T follicular helper cell (primary cell): ENCODE measurements around the gene RNF157.

Experiments used
- DNase-seq: peaks from one replicate; pipeline ENCODE4 v3.0.0-alpha.2; 2020; ENCODE audit warnings: low read depth

The RNF157 gene

DNA sequence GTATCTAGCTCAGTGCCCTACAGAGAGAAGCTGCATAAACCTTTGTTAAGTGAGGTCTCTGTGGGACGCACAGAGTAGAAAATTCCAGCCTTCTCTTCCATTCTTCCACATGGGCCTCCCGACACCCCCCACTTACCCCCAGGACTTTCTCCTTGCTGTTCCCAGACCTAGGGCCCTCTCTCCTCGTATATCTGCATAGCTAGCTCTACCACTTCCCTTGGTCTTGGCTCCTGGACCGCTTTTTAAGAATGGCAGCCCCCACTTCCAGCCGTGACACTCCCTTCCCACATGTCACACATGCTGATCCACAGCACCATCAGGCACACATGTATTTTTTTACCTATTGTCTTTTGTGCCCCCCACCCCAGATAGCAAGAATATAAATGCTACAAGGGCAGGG, 82.5 kb downstream of the RNF157 start:
- no peak for DNase-seq

DNA sequence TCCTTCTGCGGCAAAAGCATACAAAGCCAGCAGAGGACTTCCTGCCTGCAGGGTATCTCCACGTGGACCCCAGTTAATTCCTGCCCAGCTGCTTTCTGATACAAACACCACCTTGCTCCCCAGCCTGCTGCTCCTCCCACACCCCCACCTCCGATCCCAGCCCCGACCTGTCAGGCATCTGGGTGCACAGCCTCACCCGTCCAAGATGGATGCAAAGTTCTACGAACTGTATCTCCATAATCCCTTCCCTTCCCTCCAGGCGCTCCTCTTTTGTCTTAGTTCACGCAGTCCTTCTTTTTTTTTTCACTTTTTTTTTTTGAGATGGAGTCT, 83.7 kb downstream of the RNF157 start:
- no peak for DNase-seq

DNA sequence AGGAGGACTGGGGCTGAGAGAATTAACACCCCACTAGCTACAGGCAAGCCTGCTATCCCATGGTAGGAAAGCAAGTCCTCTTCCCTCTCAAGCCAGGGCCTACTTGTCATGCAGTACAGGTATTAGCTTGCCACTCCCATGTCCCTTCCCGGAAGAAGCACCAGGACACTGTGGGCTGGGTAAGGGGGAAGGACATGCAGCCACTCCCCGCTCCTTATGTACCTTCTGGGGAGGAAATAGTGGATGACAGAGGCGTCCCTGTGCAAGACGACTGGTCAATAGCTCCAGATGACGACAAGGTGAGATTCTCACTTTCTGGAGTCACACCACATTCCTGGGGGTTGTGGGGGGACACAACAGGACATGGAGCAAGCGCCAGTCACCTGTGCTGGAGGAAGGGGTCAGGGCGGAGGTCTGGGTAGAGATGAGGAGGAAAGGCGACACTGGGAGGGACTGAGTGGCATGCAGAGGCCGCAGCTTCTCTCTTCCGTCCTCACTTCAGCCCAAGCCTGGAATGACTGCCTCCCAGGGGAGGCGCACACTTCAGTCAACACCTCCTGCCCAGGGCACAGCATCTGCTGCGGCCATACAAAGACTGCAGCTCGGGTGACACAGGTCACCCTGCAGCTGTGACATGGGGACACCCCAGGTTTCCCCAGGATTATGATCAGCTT, 84.2 kb downstream of the RNF157 start:
- DNase-seq: no peak

GRCh38 chr17:76154936-76155845, 85.1 kb downstream of the RNF157 start:
- no peak for DNase-seq

GRCh38 chr17:76154292-76154691, 86.0 kb downstream of the RNF157 start:
- no peak for DNase-seq

- DNase-seq: no peak
These were observed 86.7 kb downstream of the RNF157 start for GRCh38 chr17:76153640-76154039.

DNA sequence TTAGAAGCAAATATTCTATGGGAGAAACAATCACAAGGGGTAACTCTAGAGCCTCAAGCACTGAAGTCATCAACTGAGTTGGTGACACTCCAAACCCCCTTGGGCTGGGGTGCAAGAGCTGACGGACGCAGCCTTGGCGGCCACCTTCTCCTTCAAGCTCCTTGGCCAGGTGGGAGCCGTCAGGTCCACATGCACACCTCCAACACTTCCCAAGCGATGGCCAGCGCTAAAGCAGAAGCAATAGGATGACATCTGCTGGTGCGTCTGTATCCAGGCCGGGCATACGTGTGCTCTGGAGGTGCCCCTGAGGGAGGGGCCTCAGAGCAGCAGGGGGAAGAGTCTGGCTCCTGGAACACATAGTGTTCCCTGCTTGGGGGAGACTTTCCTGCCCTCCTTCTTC, 87.1 kb downstream of the RNF157 start:
- DNase-seq: no peak

GRCh38 chr17:76152591-76152990, 87.7 kb downstream of the RNF157 start:
- no peak for DNase-seq

- DNase-seq: peak; percentile 29
These were observed 88.3 kb downstream of the RNF157 start for GRCh38 chr17:76151896-76152454.

- DNase-seq: no peak
These were observed 89.3 kb downstream of the RNF157 start for GRCh38 chr17:76150712-76151622.

GRCh38 chr17:76149214-76149613, 91.1 kb downstream of the RNF157 start:
- DNase-seq: no peak

- no peak for DNase-seq
These were observed 92.3 kb downstream of the RNF157 start for GRCh38 chr17:76148015-76148326.

DNA sequence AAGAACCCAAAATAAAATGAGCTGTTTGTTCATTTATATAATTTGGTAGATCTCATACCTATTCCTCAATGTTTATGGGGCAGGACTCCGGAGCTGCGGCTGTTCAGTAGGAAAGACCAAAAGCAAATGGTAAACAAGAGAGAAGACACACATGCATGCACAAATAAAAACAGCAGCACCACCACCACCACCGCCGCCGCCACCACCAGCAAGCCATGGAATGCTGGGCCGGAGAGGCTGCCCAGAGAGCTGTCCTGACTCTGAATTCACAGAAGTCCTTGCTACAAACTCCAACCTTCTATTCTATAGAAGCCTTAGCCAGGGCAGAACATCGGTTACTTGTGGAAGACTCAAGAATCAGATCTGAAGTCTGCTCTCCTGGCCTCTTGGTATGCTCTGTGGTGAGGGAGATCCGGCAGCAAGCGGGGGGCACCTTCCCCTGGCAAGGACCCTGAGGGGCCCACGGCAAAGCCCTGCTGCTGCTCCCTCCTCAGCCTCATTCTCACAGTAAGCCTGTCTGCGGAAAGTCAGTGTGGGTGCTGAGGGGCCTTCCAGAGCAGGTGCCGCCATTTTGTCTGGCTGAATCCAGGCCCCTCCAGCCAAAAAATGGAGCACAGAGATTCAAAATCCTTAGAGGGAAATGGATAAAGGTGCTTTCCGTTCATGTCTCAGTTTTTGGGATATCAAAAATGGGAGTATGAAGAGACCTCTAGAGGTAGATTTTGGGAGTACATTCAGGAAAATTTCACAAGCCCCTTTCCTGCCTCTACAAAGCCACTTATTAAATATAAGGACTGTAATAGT, 92.9 kb downstream of the RNF157 start:
- no peak for DNase-seq

- no peak for DNase-seq
These were observed 94.0 kb downstream of the RNF157 start for GRCh38 chr17:76146053-76146851.

- peak; percentile 45 for DNase-seq
These were observed 94.9 kb downstream of the RNF157 start for GRCh38 chr17:76145231-76146052.

DNA sequence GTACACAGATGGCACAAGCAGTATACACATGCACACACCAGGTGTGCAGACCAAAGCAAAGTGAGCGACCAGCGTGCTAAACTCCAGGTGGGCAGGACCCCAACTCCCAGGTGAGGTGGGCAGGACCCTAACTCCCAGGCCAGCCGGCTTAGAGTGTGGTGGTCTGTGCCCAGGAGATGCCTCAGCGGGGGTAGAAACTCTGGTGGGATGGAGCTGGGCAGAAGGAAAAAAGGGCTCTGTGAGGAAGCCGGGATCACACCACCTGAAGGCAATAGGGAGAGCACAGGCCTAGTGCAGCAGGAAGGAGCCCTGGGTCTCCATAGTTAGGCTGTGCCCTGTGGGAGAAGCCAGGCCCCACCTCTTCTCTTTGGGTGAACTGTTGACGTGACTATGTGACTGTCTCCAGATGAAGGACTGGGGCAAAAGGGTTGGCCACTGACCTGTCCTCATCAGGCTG, 97.7 kb downstream of the RNF157 start:
- DNase-seq: no peak

DNA sequence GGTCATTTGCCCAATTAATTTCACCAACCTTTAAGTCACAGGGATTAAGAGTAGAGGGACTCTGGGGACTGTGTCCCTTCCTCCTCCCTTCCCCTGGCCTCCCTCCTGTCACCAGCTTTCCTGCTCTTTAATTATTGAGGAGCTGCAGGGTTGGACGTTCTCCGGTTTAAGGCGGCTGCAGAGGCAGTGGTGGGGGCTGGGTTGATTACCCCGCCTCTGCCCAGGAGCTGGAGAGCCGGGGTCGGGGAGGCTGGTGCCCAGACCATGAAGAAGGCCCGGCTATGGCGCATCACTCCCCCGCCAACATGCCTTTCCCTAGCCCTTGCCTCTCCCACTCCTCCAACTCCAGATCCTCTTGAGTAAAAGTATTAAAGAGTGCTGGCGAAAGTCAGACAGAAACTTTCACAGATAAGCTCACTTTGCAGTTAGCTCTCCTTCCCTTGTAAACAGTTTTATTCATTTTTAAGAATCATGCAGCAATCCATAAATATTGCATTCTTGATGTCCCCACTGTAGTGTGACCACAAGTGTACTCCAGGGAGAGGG, 98.2 kb downstream of the RNF157 start:
- no peak for DNase-seq

- DNase-seq: peak; percentile 90
These were observed 98.9 kb downstream of the RNF157 start, which contains the start of gene FOXJ1 for GRCh38 chr17:76141212-76142038. TSS of gene FOXJ1 (minus strand) at chr17:76141245. CDS start at chr17:76140395, 850 bp downstream.
